Loucy (cell line): ENCODE data around the gene TTBK2.

Experiments
- H2AFZ ChIP-seq: fragments of 200-600 bp; sonication (generic); 2 replicates; pipeline ENCODE4 v1.6.0; 2016; ENCODE audit warnings: antibody characterized with exemption, mild to moderate bottlenecking, low read length, moderate library complexity
- H3F3A ChIP-seq: fragments of 200-600 bp; 2 replicates; pipeline ENCODE4 v1.6.0; 2016; ENCODE audit warnings: antibody characterized with exemption, low read depth, mild to moderate bottlenecking
- H3K27me3 ChIP-seq: fragments of 200-600 bp; sonication (generic); 2 replicates; pipeline ENCODE4 v1.6.1; 2014; ENCODE audit warnings: low read length, mild to moderate bottlenecking; ENCODE audit not compliant: insufficient read depth, poor library complexity, severe bottlenecking
- H3K36me3 ChIP-seq: fragments of 200-600 bp; sonication (generic); 2 replicates; pipeline ENCODE4 v1.6.1; 2016; ENCODE audit warnings: low read length; ENCODE audit not compliant: insufficient read depth
- H3K4me1 ChIP-seq: fragments of 200-600 bp; sonication (generic); 2 replicates; pipeline ENCODE4 v1.5.1; 2014; ENCODE audit warnings: low read length, mild to moderate bottlenecking; ENCODE audit not compliant: insufficient read depth, poor library complexity, severe bottlenecking
- H3K4me2 ChIP-seq: fragments of 200-600 bp; sonication (generic); 2 replicates; pipeline ENCODE4 v1.6.0; 2014; ENCODE audit warnings: antibody characterized with exemption, low read length, low read depth, mild to moderate bottlenecking; ENCODE audit not compliant: poor library complexity, severe bottlenecking
- H3K4me3 ChIP-seq: fragments of 200-600 bp; sonication (generic); 2 replicates; pipeline ENCODE4 v1.5.1; 2014; ENCODE audit warnings: low read length, mild to moderate bottlenecking, mixed read lengths; ENCODE audit not compliant: poor library complexity, severe bottlenecking
- H3K79me2 ChIP-seq: fragments of 200-600 bp; sonication (generic); 2 replicates; pipeline ENCODE4 v1.6.1; 2014; ENCODE audit warnings: low read length; ENCODE audit not compliant: insufficient read depth
- H3K9ac ChIP-seq: fragments of 200-600 bp; sonication (generic); 2 replicates; pipeline ENCODE4 v1.6.0; 2014; ENCODE audit warnings: mild to moderate bottlenecking, low read depth, low read length, moderate library complexity; ENCODE audit not compliant: poor library complexity, severe bottlenecking
- H3K9me2 ChIP-seq: fragments of 200-600 bp; sonication (generic); replicated peaks from 2 replicates; pipeline ENCODE4 v1.6.1; 2016; ENCODE audit warnings: low read depth, low read length, mixed read lengths
- H3K9me3 ChIP-seq: fragments of 200-600 bp; sonication (generic); 2 replicates; pipeline ENCODE4 v1.6.1; 2014; ENCODE audit warnings: mild to moderate bottlenecking, antibody characterized with exemption, low read length, low read depth; ENCODE audit not compliant: insufficient read depth
- H4K20me1 ChIP-seq: fragments of 200-600 bp; sonication (generic); 2 replicates; pipeline ENCODE4 v1.6.0; 2014; ENCODE audit warnings: antibody characterized with exemption, low read length, mild to moderate bottlenecking; ENCODE audit not compliant: insufficient read depth, poor library complexity, severe bottlenecking
- CTCF ChIP-seq: fragments of 200-600 bp; sonication (generic); conservative IDR thresholded peaks from 2 replicates; pipeline ENCODE4 v1.5.1; 2014; ENCODE audit warnings: mild to moderate bottlenecking, antibody characterized with exemption, low read length
- EZH2phosphoT487 ChIP-seq: fragments of 200-600 bp; IDR thresholded peaks from 2 replicates; pipeline ENCODE4 v1.6.1; 2018; ENCODE audit warnings: antibody characterized with exemption, mild to moderate bottlenecking, moderate library complexity, borderline replicate concordance

Gene TTBK2

DNA sequence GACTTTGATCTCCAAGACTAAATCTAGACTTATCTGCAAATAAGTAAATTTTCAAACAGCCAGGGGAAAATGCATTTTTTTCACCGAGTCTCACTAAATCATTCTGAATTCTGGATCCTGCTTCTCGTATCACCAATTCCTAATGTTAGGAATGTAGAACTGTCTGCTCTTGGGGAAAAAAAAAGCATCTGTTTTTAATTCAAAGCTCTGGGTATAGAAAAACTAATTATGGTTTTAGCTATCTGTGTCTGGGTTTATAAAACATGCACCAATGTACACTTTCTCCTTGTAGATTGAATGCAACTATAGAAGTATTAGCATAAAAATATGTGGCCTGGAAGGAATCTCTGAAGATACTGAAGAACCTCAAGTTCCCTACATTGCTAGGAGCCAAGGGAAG is 178.9 kb downstream of the TTBK2 start:
- Histone ChIP-seq H4K20me1 (no peaks in the 10 kb centered on the region), H2AFZ (no peak overlapping the region), H3K9me2 (no peaks in the 10 kb centered on the region), H3K36me3 (peaks cover 13% of the 10 kb centered on the region; the same call in 1 of the 2 replicates), H3F3A (no peaks in the 10 kb centered on the region), H3K79me2 (peaks cover 9% of the 10 kb centered on the region), H3K27me3 (no peaks in the 10 kb centered on the region), H3K4me2 (no peak overlapping the region), H3K9me3 (no peaks in the 10 kb centered on the region), H3K9ac (no peak overlapping the region), H3K4me1 (peaks cover 6% of the 10 kb centered on the region), H3K4me3 (no peak overlapping the region)
- TF ChIP-seq EZH2phosphoT487 (no peak), CTCF (no peak)

DNA sequence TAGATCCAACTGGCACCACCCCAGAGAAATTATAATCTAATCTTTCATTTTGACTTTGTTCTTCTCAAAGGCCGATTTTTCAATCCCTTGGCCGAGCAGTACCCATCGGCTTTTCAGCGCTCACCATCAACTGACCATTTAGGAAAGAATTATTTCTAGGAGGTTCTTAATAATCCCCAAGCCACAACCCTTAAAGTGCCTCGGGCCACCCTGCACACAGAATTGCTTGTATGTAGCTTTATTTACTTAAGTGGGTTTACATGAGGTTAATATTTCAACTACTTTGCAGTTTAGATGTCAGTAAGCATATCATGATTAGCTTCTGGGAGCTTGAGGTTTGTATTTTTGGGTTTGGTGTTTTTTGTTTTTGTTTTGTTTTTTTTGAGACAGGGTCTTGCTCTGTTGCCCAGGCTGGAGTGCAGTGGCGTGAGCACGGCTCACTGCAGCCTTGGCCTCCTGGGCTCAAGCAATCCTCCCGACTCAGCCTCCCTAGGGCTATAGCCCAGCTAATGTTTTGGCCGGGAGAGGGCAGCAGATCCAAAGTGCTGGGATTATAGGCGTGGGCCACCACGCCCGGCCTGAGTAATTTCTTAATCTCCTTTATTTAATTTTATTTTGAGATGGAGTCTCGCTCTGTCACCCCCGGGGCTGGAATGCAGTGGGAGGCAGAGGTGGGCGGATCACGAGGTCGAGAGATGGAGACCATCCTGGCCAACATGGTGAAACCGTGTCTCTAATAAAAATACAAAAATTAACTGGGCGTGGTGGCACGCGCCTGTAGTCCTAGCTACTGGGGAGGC is 182.8 kb downstream of the TTBK2 start:
- peaks cover 37% of the 10 kb centered on the region for H3K79me2 ChIP-seq
- TF ChIP-seq CTCF (no peak), EZH2phosphoT487 (no peak)
- peak overlapping the region; percentile 94 for H2AFZ ChIP-seq
- peaks cover 21% of the 10 kb centered on the region for H3K4me1 ChIP-seq
- no peaks in the 10 kb centered on the region for H3K27me3 ChIP-seq
- H3K9me3 ChIP-seq = no peaks in the 10 kb centered on the region
- H3K9me2 ChIP-seq = no peaks in the 10 kb centered on the region
- H3K4me3 ChIP-seq = peak overlapping the region; percentile 89
- H4K20me1 ChIP-seq = peaks cover 23% of the 10 kb centered on the region
- H3K4me2 ChIP-seq = peak overlapping the region; percentile 97
- peak overlapping the region; percentile 89 for H3K9ac ChIP-seq
- H3F3A ChIP-seq = no peaks in the 10 kb centered on the region
- peaks cover 4% of the 10 kb centered on the region; the same call in 1 of the 2 replicates for H3K36me3 ChIP-seq

DNA sequence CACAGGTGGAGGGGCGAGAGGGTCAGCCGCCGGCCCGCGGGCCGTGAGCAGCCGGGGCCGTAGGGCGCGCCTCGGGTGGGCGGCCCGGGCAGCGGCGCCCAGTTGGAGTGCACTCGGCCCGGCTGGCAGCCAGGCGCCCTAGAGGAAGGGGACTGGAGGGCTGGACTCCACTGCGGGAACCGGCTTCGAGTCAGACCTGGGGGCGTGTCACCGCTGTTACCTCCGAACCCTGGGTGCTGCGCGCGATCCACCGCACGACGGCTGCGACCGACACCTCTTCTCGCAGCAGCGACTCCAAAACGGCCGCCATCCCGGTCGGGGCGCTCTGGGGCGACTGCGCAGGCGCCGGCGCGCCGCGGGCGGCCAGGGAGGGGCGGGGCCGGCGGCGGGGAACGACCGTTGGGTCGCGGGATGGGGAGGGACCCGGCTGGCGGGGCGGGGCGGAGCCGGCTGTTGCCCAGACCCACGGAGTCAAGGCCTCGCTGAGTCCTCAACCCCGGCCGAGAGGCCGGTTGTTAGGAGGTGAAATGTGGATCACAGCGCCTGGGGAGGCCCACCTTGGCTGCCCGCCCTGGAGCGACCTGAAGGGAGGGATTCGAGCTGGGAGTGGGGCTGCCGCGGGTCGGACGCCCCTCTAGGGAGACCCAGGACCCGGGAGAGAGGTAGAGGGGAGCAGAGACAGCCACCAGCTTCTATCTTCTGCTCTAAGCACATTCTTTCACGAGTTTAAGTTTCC is 183.6 kb downstream of the TTBK2 start, which contains the start of gene CDAN1:
Gene CDAN1 (minus strand): TSS at position 336 of the 736 bp plus-strand sequence. CDS start 26 bp downstream, at position 310.
- Histone ChIP-seq H4K20me1 (peaks cover 23% of the 10 kb centered on the region), H3K4me1 (peaks cover 21% of the 10 kb centered on the region), H3K79me2 (peaks cover 37% of the 10 kb centered on the region), H3K4me3 (peak within 1 kb of the TSS; percentile 89), H3K27me3 (no peaks in the 10 kb centered on the region), H3K9me3 (no peaks in the 10 kb centered on the region), H3F3A (no peaks in the 10 kb centered on the region), H3K9ac (peak within 1 kb of the TSS; percentile 89), H3K4me2 (peak within 1 kb of the TSS; percentile 97), H3K9me2 (no peaks in the 10 kb centered on the region), H2AFZ (peak within 1 kb of the TSS; percentile 94), H3K36me3 (peaks cover 10% of the 10 kb centered on the region; the same call in 1 of the 2 replicates)
- TF ChIP-seq CTCF (no peak), EZH2phosphoT487 (no peak)
